Measurements from ENCODE around the gene TMIGD2.
A peak's percentile ranks its signal among the peaks of the same experiment; 100 is the strongest.

The TMIGD2 gene

GRCh38 chr19:4328243-4328990, 26.2 kb upstream of the TMIGD2 start:
- Histone ChIP-seq H2AFZ (ENCODE audit: low read length) (peak overlapping the region; percentile 99), H3K27me3 (ENCODE audit: control insufficient read depth in 3 of 3, insufficient read depth in 3 of 3, low read depth in 1 of 3, low read length in 3 of 3) (no peaks in the 10 kb centered on the region), H3K9ac (ENCODE audit: low read depth, low read length, poor library complexity) (peak overlapping the region; percentile 88), H2BK12ac (ENCODE audit: low read length) (peak overlapping the region; percentile 58), H3K4me2 (ENCODE audit: insufficient read depth, low read length, poor library complexity, severe bottlenecking) (peak overlapping the region; percentile 80), H3K14ac (ENCODE audit: low read length) (peak overlapping the region; percentile 56), H2BK15ac (ENCODE audit: low read length) (peak overlapping the region; percentile 92), H3K4me3 (ENCODE audit: low read length in 2 of 2) (peak overlapping the region; percentile 79 to 90), H3K18ac (ENCODE audit: low read length) (peak overlapping the region; percentile 97), H3K4me1 (ENCODE audit: control insufficient read depth in 2 of 2, insufficient read depth in 1 of 2, low read depth in 1 of 2, low read length in 2 of 2) (peaks cover 7 to 8% of the 10 kb centered on the region in 2 donors), H4K91ac (ENCODE audit: low read depth, low read length, poor library complexity) (no peak overlapping the region), H2BK5ac (ENCODE audit: low read length) (no peak overlapping the region), H3K27ac (replicated peaks; ENCODE audit: low read length) (no peak overlapping the region), H3K9me3 (replicated peaks in 1 of 2; ENCODE audit: control insufficient read depth in 2 of 2, insufficient read depth in 1 of 2, low read depth in 1 of 2, low read length in 2 of 2) (no peaks in the 10 kb centered on the region), H3K23ac (ENCODE audit: low read depth, low read length, poor library complexity) (peak overlapping the region; percentile 96), H3K4ac (ENCODE audit: low read length) (no peak overlapping the region), H3K36me3 (replicated peaks in 1 of 2; ENCODE audit: control insufficient read depth in 2 of 2, insufficient read depth in 2 of 2, low read length in 2 of 2) (peaks cover 0 to under 1% of the 10 kb centered on the region in 2 donors), H4K8ac (ENCODE audit: low read depth, low read length) (no peak overlapping the region), H2AK5ac (ENCODE audit: low read depth, low read length) (peak overlapping the region; percentile 90), H3K79me1 (ENCODE audit: low read depth, low read length) (peaks cover 2% of the 10 kb centered on the region), H2BK120ac (ENCODE audit: low read depth, low read length) (no peak overlapping the region)
- WGBS, 2 donors (ENCODE audit: extremely low coverage in 2 of 2, insufficient read length in 2 of 2, insufficient replicate concordance in 1 of 2), result no CpG with 5 or more reads among the region's 49 CpGs
- DNase-seq (ENCODE audit: low spot score), result peak; percentile 97

GRCh38 chr19:4327877-4328242, 25.7 kb upstream of the TMIGD2 start:
- Histone ChIP-seq H2BK12ac (ENCODE audit: low read length) (no peak overlapping the region), H3K9ac (ENCODE audit: low read depth, low read length, poor library complexity) (no peak overlapping the region), H3K4me2 (ENCODE audit: insufficient read depth, low read length, poor library complexity, severe bottlenecking) (peak overlapping the region; percentile 78), H2BK120ac (ENCODE audit: low read depth, low read length) (no peak overlapping the region), H3K36me3 (replicated peaks in 1 of 2; ENCODE audit: control insufficient read depth in 2 of 2, insufficient read depth in 2 of 2, low read length in 2 of 2) (peaks cover 0 to 3% of the 10 kb centered on the region in 2 donors), H3K79me1 (ENCODE audit: low read depth, low read length) (peaks cover 2% of the 10 kb centered on the region), H3K14ac (ENCODE audit: low read length) (no peak overlapping the region), H2BK5ac (ENCODE audit: low read length) (no peak overlapping the region), H3K9me3 (replicated peaks in 1 of 2; ENCODE audit: control insufficient read depth in 2 of 2, insufficient read depth in 1 of 2, low read depth in 1 of 2, low read length in 2 of 2) (no peaks in the 10 kb centered on the region), H3K18ac (ENCODE audit: low read length) (peak overlapping the region; percentile 85), H2AK5ac (ENCODE audit: low read depth, low read length) (peak overlapping the region; percentile 6), H3K23ac (ENCODE audit: low read depth, low read length, poor library complexity) (no peak overlapping the region), H2AFZ (ENCODE audit: low read length) (peak overlapping the region; percentile 78), H3K27ac (replicated peaks; ENCODE audit: low read length) (peak overlapping the region; percentile 3), H2BK15ac (ENCODE audit: low read length) (no peak overlapping the region), H3K4me1 (ENCODE audit: control insufficient read depth in 2 of 2, insufficient read depth in 1 of 2, low read depth in 1 of 2, low read length in 2 of 2) (peaks cover 7 to 8% of the 10 kb centered on the region in 2 donors), H3K4ac (ENCODE audit: low read length) (no peak overlapping the region), H3K4me3 (ENCODE audit: low read length in 2 of 2) (peak overlapping the region; percentile 26 to 32), H3K27me3 (ENCODE audit: control insufficient read depth in 3 of 3, insufficient read depth in 3 of 3, low read depth in 1 of 3, low read length in 3 of 3) (no peaks in the 10 kb centered on the region), H4K91ac (ENCODE audit: low read depth, low read length, poor library complexity) (no peak overlapping the region), H4K8ac (ENCODE audit: low read depth, low read length) (no peak overlapping the region)
- WGBS, 2 donors (ENCODE audit: extremely low coverage in 2 of 2, insufficient read length in 2 of 2, insufficient replicate concordance in 1 of 2), result no CpG with 5 or more reads among the region's 13 CpGs
- no peak for DNase-seq (ENCODE audit: low spot score)

GRCh38 chr19:4327252-4327876, 25.2 kb upstream of the TMIGD2 start:
- Histone ChIP-seq H3K18ac (ENCODE audit: low read length) (peak overlapping the region; percentile 95), H3K9me3 (replicated peaks in 1 of 2; ENCODE audit: control insufficient read depth in 2 of 2, insufficient read depth in 1 of 2, low read depth in 1 of 2, low read length in 2 of 2) (no peaks in the 10 kb centered on the region), H3K4ac (ENCODE audit: low read length) (no peak overlapping the region), H3K27me3 (ENCODE audit: control insufficient read depth in 3 of 3, insufficient read depth in 3 of 3, low read depth in 1 of 3, low read length in 3 of 3) (no peaks in the 10 kb centered on the region), H3K36me3 (replicated peaks in 1 of 2; ENCODE audit: control insufficient read depth in 2 of 2, insufficient read depth in 2 of 2, low read length in 2 of 2) (peaks cover 0 to 6% of the 10 kb centered on the region in 2 donors), H4K8ac (ENCODE audit: low read depth, low read length) (peak overlapping the region; percentile 86), H3K4me1 (ENCODE audit: control insufficient read depth in 2 of 2, insufficient read depth in 1 of 2, low read depth in 1 of 2, low read length in 2 of 2) (peaks cover 7 to 8% of the 10 kb centered on the region in 2 donors), H2BK15ac (ENCODE audit: low read length) (no peak overlapping the region), H2AK5ac (ENCODE audit: low read depth, low read length) (peak overlapping the region; percentile 40), H3K4me3 (ENCODE audit: low read length in 2 of 2) (peak overlapping the region; percentile 32 to 69), H3K14ac (ENCODE audit: low read length) (no peak overlapping the region), H2AFZ (ENCODE audit: low read length) (peak overlapping the region; percentile 78), H3K23ac (ENCODE audit: low read depth, low read length, poor library complexity) (peak overlapping the region; percentile 95), H2BK120ac (ENCODE audit: low read depth, low read length) (peak overlapping the region; percentile 3), H2BK5ac (ENCODE audit: low read length) (peak overlapping the region; percentile 78), H3K27ac (replicated peaks; ENCODE audit: low read length) (peak overlapping the region; percentile 3), H3K9ac (ENCODE audit: low read depth, low read length, poor library complexity) (peak overlapping the region; percentile 63), H2BK12ac (ENCODE audit: low read length) (peak overlapping the region; percentile 41), H3K4me2 (ENCODE audit: insufficient read depth, low read length, poor library complexity, severe bottlenecking) (peak overlapping the region; percentile 78), H4K91ac (ENCODE audit: low read depth, low read length, poor library complexity) (no peak overlapping the region), H3K79me1 (ENCODE audit: low read depth, low read length) (peaks cover 2% of the 10 kb centered on the region)
- WGBS, 2 donors (ENCODE audit: extremely low coverage in 2 of 2, insufficient read length in 2 of 2, insufficient replicate concordance in 1 of 2), result no CpG with 5 or more reads among the region's 30 CpGs
- DNase-seq (ENCODE audit: low spot score), result peak; percentile 85

GRCh38 chr19:4326837-4327251, 24.7 kb upstream of the TMIGD2 start:
- peak overlapping the region; percentile 78 for H3K4me2 ChIP-seq (ENCODE audit: insufficient read depth, low read length, poor library complexity, severe bottlenecking)
- no peaks in the 10 kb centered on the region for H3K9me3 ChIP-seq (replicated peaks in 1 of 2; ENCODE audit: control insufficient read depth in 2 of 2, insufficient read depth in 1 of 2, low read depth in 1 of 2, low read length in 2 of 2)
- no peak overlapping the region for H3K14ac ChIP-seq (ENCODE audit: low read length)
- no peak overlapping the region for H2BK12ac ChIP-seq (ENCODE audit: low read length)
- H2AK5ac ChIP-seq (ENCODE audit: low read depth, low read length), result peak overlapping the region; percentile 40
- H3K79me1 ChIP-seq (ENCODE audit: low read depth, low read length), result peaks cover 2% of the 10 kb centered on the region
- DNase-seq (ENCODE audit: low spot score), result peak; percentile 64
- H3K27me3 ChIP-seq (ENCODE audit: control insufficient read depth in 3 of 3, insufficient read depth in 3 of 3, low read depth in 1 of 3, low read length in 3 of 3), result no peaks in the 10 kb centered on the region
- peak overlapping the region; percentile 95 for H3K23ac ChIP-seq (ENCODE audit: low read depth, low read length, poor library complexity)
- H3K18ac ChIP-seq (ENCODE audit: low read length), result peak overlapping the region; percentile 95
- H3K4me1 ChIP-seq (ENCODE audit: control insufficient read depth in 2 of 2, insufficient read depth in 1 of 2, low read depth in 1 of 2, low read length in 2 of 2), result peaks cover 7 to 8% of the 10 kb centered on the region in 2 donors
- peak overlapping the region; percentile 63 for H3K9ac ChIP-seq (ENCODE audit: low read depth, low read length, poor library complexity)
- H3K4me3 ChIP-seq (ENCODE audit: low read length in 2 of 2), result peak overlapping the region in 1 of 2 donors; percentile 55
- H3K36me3 ChIP-seq (replicated peaks in 1 of 2; ENCODE audit: control insufficient read depth in 2 of 2, insufficient read depth in 2 of 2, low read length in 2 of 2), result peaks cover 0 to 6% of the 10 kb centered on the region in 2 donors
- peak overlapping the region; percentile 3 for H2BK120ac ChIP-seq (ENCODE audit: low read depth, low read length)
- H2AFZ ChIP-seq (ENCODE audit: low read length), result peak overlapping the region; percentile 78
- no peak overlapping the region for H2BK15ac ChIP-seq (ENCODE audit: low read length)
- no peak overlapping the region for H4K91ac ChIP-seq (ENCODE audit: low read depth, low read length, poor library complexity)
- no CpG with 5 or more reads among the region's 33 CpGs for WGBS, 2 donors (ENCODE audit: extremely low coverage in 2 of 2, insufficient read length in 2 of 2, insufficient replicate concordance in 1 of 2)
- H4K8ac ChIP-seq (ENCODE audit: low read depth, low read length), result peak overlapping the region; percentile 86
- no peak overlapping the region for H3K27ac ChIP-seq (replicated peaks; ENCODE audit: low read length)
- peak overlapping the region; percentile 78 for H2BK5ac ChIP-seq (ENCODE audit: low read length)
- no peak overlapping the region for H3K4ac ChIP-seq (ENCODE audit: low read length)

Measured in neuronal stem cell (in vitro differentiated cells).